GM12864 (cell line): ENCODE results near the gene EIF4B.

Source experiments
- DNase-seq: peaks from one replicate; pipeline ENCODE4 v3.0.0-alpha.2; 2011; ENCODE audit warnings: low read depth
- H3K4me3 ChIP-seq: 2 replicates; pipeline ENCODE4 v1.5.1; 2011; ENCODE audit warnings: mild to moderate bottlenecking, low read depth, low read length, control low read depth
- TF ChIP-seq, protein P1 (sequence below): IDR thresholded peaks from 2 replicates; pipeline ENCODE4 v1.5.1; 2011; ENCODE audit warnings: low read depth, mild to moderate bottlenecking, moderate library complexity, low read length, control low read depth, inconsistent platforms; ENCODE audit errors: missing control alignments

The EIF4B gene

DNA sequence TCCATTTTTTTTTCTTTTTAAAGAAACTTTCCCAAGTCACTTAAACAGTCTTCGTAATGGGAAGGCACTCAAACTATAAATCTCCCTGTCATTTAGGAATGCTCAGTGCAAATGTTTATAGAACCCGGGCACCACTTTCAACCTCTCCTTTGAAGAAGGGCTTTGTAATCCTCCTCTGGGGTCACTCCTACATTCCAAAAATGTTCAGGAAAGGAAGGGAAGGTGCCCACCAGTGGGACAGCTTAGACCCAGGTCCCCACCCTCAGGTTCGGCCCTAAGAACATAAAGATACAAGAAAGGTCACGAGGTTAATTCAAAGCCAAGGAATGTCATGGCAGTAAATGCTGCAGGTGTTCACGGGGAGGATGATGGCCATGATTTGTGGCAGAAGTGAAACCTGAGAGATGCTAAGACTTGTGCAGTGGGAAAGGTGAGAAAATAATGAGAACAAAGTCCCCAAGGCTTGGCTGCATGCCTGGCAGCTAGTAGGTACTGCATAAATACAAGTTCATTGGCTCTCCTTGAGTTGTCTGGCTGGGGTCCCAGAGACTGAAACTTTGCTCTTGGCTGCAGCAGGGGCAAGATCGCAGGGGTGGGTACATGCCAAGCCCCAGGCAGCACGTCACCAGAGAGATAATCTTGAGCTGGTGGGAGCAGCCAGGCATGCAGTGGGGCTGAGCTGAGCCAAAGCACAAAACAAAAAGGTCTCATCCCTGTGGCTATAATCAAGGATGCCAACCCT is 36.3 kb upstream of the EIF4B start:
- H3K4me3 ChIP-seq: no peak overlapping the region
- no peak for DNase-seq
- TF ChIP-seq, protein P1, sequence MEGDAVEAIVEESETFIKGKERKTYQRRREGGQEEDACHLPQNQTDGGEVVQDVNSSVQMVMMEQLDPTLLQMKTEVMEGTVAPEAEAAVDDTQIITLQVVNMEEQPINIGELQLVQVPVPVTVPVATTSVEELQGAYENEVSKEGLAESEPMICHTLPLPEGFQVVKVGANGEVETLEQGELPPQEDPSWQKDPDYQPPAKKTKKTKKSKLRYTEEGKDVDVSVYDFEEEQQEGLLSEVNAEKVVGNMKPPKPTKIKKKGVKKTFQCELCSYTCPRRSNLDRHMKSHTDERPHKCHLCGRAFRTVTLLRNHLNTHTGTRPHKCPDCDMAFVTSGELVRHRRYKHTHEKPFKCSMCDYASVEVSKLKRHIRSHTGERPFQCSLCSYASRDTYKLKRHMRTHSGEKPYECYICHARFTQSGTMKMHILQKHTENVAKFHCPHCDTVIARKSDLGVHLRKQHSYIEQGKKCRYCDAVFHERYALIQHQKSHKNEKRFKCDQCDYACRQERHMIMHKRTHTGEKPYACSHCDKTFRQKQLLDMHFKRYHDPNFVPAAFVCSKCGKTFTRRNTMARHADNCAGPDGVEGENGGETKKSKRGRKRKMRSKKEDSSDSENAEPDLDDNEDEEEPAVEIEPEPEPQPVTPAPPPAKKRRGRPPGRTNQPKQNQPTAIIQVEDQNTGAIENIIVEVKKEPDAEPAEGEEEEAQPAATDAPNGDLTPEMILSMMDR: no peak

DNA sequence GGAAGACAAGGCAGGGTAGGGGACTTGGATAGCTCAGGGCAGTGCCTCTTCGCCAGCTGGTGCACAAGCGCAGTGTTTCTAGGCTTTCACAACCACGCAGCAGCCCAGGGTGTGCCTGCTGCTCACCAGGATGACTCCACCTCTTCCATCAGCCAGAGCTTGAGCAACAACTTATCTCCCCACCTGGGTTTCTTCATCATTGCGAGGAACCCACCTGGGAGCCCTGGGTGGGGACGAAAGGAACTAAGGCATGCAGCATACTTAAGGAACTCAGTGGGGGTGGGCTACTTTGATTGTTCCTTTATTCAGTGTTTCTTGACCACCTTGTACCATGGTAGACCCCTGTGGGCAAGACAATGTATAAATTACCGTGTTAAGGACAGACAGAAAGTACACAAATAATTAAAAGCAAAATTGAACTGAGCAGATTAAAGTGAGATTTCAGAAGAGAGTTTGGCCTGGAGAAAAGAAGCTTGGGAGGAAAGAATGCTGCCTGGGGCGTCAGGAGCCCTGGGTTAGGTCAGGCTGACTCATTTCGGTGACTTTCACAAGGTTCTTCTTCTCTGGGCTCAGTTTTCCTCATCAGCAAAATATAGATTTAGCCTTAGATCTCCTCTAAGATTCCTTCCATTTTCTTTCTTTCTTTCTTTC is 34.5 kb upstream of the EIF4B start:
- no peak overlapping the region for H3K4me3 ChIP-seq
- DNase-seq: no peak
- TF ChIP-seq, protein P1: no peak

DNA sequence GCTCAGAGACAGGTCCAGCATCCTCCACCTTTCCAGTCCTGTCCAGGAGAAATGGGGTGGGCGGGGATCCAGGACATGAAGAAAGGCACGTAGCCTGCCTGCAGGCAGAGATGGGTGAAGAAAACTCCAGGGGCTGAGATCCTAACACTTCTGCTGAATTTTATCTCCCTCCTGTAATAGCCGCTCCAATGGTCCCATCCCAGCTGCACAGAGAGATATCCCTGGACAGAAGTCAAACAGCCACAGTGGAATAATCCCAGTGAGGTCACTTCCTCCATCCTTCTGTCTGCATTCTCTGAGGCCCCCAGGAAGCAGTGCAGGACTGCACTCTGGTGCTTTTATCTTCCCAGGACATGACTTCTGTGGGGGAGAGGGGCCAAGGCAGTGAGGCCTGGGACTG is 31.1 kb upstream of the EIF4B start:
- TF ChIP-seq, protein P1: no peak
- no peak for DNase-seq
- H3K4me3 ChIP-seq: no peak overlapping the region

DNA sequence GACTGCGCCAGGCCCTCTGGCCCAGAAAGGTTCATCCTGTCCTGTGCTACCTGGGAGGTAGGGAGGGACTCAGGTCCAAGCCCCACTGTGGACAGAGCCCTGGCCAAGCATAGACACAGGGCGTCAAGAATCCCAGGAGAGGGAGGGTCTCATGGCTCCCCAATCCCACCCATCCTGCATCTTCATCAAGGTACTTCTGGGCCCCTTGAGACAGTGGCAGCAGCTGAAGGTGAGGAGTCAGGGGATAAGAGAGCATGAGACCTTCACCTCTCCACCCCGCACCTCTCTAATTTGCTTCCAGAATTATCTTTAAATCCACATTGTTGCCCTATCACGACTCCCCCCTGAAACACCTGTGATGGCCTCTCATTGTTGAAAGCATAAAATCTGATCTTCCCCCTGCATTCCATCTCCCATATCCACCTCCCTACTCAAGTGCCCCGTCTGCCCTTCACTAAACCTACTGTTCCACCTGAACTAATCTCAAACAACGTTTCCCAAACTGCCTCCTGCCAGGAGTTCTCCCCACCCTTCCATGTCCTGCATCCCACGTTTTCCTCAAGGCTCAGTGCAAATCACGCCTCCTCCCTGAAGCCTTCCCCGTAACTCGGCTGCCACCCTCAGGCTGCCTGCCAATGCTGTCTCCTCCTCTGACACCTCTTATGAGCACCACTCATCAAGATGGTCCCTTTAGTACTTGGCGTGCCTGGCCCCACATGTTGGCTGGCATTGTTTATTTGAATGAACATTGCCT is 30.3 kb upstream of the EIF4B start:
- no peak for DNase-seq
- H3K4me3 ChIP-seq: no peak overlapping the region
- TF ChIP-seq, protein P1: no peak

DNA sequence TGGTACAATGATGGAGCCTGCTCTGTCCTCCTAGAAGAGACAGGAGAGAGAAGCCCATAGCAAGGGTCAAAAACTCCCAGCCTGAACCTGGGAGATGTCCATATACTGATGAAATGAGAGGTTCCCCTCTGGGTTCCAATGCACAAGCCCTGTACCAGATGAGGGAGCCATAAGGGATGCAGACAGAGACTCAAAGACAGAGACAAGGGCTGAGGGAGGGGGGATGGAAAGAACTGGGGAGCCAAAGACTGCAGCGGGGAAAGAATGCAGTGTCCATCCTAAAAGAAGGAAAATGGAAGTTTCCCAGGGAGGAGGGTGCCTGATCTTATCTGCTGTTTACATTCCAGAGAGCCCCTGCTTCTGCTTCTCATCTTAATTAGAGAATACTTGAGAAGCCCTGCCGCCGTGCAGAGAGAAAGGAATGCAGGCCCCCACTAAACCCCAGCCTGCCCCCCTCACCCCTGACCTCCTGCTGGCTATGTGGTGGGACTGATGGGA is 29.6 kb upstream of the EIF4B start:
- no peak overlapping the region for H3K4me3 ChIP-seq
- no peak for DNase-seq
- TF ChIP-seq, protein P1: no peak

DNA sequence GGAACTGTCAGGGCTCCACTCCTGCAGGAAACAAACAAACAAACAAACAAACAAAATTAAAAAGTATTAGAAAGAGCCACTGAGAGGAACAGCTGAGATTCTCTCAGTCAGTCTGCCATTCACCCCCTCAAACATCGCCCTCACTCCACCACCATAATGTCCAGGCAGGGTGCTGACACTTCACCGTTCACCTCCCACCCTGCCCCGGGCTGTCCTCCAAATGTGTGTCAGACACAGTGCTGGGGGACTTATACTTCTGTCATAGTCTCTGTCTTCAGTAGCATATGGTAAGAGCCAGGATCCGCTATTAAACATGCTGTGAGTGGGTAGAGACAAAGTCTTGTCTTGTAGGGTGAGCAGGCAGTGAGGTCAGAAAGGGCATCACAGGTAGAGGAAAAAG is 29.1 kb upstream of the EIF4B start:
- TF ChIP-seq, protein P1: no peak
- DNase-seq: no peak
- H3K4me3 ChIP-seq: no peak overlapping the region
